HPDE6-E6E7 (cell line): ENCODE data around the gene MRPL19.
"Not testable (repeated sequence)": the region's sequence is repeated elsewhere in the genome, so short reads cannot be mapped to it uniquely, and the experiment has no call there.

ENCODE experiments used
- DNase-seq: peaks from one replicate; pipeline ENCODE4 v3.0.0; 2011; ENCODE audit warnings: missing footprints; ENCODE audit errors: extremely low spot score

The MRPL19 gene

GRCh38 chr2:75667884-75668283 lies 21.3 kb downstream of the MRPL19 start:
- no peak for DNase-seq

GRCh38 chr2:75675423-75675822 lies 28.8 kb downstream of the MRPL19 start:
- DNase-seq = not testable (repeated sequence)

- no peak for DNase-seq
Measured at GRCh38 chr2:75675908-75676307, 29.3 kb downstream of the MRPL19 start.

GRCh38 chr2:75676464-75676863 lies 29.9 kb downstream of the MRPL19 start:
- DNase-seq = no peak

GRCh38 chr2:75679556-75679955 lies 33.0 kb downstream of the MRPL19 start:
- DNase-seq = no peak

- DNase-seq = no peak
Measured at GRCh38 chr2:75680402-75680801, 33.8 kb downstream of the MRPL19 start.

GRCh38 chr2:75683430-75683829 lies 36.8 kb downstream of the MRPL19 start:
- not testable (repeated sequence) for DNase-seq

GRCh38 chr2:75688196-75688595 lies 41.6 kb downstream of the MRPL19 start:
- DNase-seq = no peak

- no peak for DNase-seq
Measured at GRCh38 chr2:75698918-75699317, 52.3 kb downstream of the MRPL19 start.

- DNase-seq = no peak
Measured at GRCh38 chr2:75702593-75702992, 56.0 kb downstream of the MRPL19 start.

GRCh38 chr2:75703589-75704287 lies 57.2 kb downstream of the MRPL19 start:
- no peak for DNase-seq

GRCh38 chr2:75705921-75706320 lies 59.3 kb downstream of the MRPL19 start:
- DNase-seq = no peak

GRCh38 chr2:75707901-75708300 lies 61.3 kb downstream of the MRPL19 start:
- DNase-seq = no peak

- DNase-seq = no peak
Measured at GRCh38 chr2:75709297-75709696, 62.7 kb downstream of the MRPL19 start.

- DNase-seq = no peak
Measured at GRCh38 chr2:75710220-75710576, 63.6 kb downstream of the MRPL19 start.

- peak; percentile 86 for DNase-seq
Measured at GRCh38 chr2:75710577-75711253, 64.1 kb downstream of the MRPL19 start, which contains the start of gene GCFC2. TSS of gene GCFC2 (minus strand) at chr2:75710915. CDS start at chr2:75710855, 60 bp downstream.

- not testable (repeated sequence) for DNase-seq
Measured at GRCh38 chr2:75711590-75711989, 65.0 kb downstream of the MRPL19 start.

GRCh38 chr2:75716406-75716805 lies 69.8 kb downstream of the MRPL19 start:
- DNase-seq = no peak

- no peak for DNase-seq
Measured at GRCh38 chr2:75719616-75720015, 73.0 kb downstream of the MRPL19 start.

GRCh38 chr2:75720525-75720924 lies 73.9 kb downstream of the MRPL19 start:
- no peak for DNase-seq

GRCh38 chr2:75722687-75723086 lies 76.1 kb downstream of the MRPL19 start:
- no peak for DNase-seq

GRCh38 chr2:75728614-75729419 lies 82.2 kb downstream of the MRPL19 start:
- no peak for DNase-seq

GRCh38 chr2:75729861-75730260 lies 83.3 kb downstream of the MRPL19 start:
- DNase-seq = no peak
